8988T (cell line): ENCODE results near the gene FAM81B.

ENCODE experiments used
- DNase-seq: peaks from one replicate; pipeline ENCODE4 v3.0.0; 2011

The FAM81B gene

GRCh38 chr5:95486191-95486590, 95.0 kb downstream of the FAM81B start:
- no peak for DNase-seq

- DNase-seq, result no peak
These were observed 96.7 kb downstream of the FAM81B start for GRCh38 chr5:95487880-95488279.
